RWPE1 (cell line): ENCODE results near the gene ARHGAP45.

Experiments
- CTCF ChIA-PET: fragments of 350-600 bp; sonication (Branson Sonifier 250); formaldehyde crosslinking; extraction: SDS; loops from one replicate; lab custom pipeline; 2021; lab: Yijun Ruan, JAX
- POLR2A ChIA-PET: fragments of 400-600 bp; formaldehyde crosslinking; extraction: SDS; loops from one replicate; lab custom pipeline; 2020; ENCODE audit warnings: antibody characterized with exemption; ENCODE audit not compliant: low non-redundant PET; lab: Yijun Ruan, JAX
- DNase-seq: peaks from one replicate; pipeline ENCODE4 v3.0.0; 2012; ENCODE audit warnings: low spot score
- H3K27ac ChIP-seq: fragments of 450-650 bp; 2 replicates; pipeline ENCODE4 v1.5.1; 2017
- CTCF ChIP-seq: fragments of 450-650 bp; conservative IDR thresholded peaks from 2 replicates; pipeline ENCODE4 v1.5.1; 2017; ENCODE audit warnings: low read depth, mild to moderate bottlenecking

Gene ARHGAP45

GRCh38 chr19:1073956-1074517, 7.1 kb downstream of the ARHGAP45 start:
- no peak for TF ChIP-seq CTCF
- no peak for DNase-seq
- ChIA-PET POLR2A (no interaction called here), CTCF (interaction anchor here (0.6 to 1.0 kb wide), 2 partner anchors 9 to 121 kb away, joined by 3 to 5 read pairs; no protein-coding TSS in a partner anchor)
- peak overlapping the region; percentile 72 for H3K27ac ChIP-seq

- TF ChIP-seq CTCF: no peak
- CTCF ChIA-PET: interaction anchor here (0.6 to 1.0 kb wide), 2 partner anchors 10 to 120 kb away, joined by 3 to 5 read pairs; no protein-coding TSS in a partner anchor
- POLR2A ChIA-PET: interaction anchor here (0.6 kb wide), 1 partner anchor 43 kb away, joined by 6 read pairs; no protein-coding TSS in a partner anchor
- peak overlapping the region; percentile 72 for H3K27ac ChIP-seq
- peak; percentile 82 for DNase-seq
Observed at GRCh38 chr19:1074544-1075283, 7.7 kb downstream of the ARHGAP45 start.

DNA sequence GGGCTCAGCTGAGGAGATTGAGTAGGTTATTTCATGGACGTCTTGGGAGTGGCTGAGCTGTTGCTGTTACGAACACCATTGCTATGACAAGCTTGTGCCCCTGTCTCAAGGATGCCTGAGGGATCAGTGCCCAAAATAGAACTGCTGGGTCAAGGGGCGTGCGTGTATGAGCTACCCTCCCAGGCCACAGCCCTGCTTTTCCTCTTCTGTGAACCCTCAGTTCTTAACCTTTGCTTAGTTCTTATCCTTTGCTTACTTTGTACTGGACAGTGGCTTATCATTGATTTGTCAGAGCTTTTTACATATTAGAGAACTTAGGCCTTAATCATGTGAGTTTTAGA, 9.0 kb downstream of the ARHGAP45 start:
- peak overlapping the region; percentile 72 for H3K27ac ChIP-seq
- TF ChIP-seq CTCF: no peak
- DNase-seq: no peak
- ChIA-PET CTCF (interaction anchor here (0.6 kb wide), 1 partner anchor 18 kb away, joined by 9 read pairs; no protein-coding TSS in a partner anchor), POLR2A (no interaction called here)

GRCh38 chr19:1076951-1077350, 10.0 kb downstream of the ARHGAP45 start:
- no peak for TF ChIP-seq CTCF
- POLR2A ChIA-PET: interaction anchor here (0.7 to 0.8 kb wide), 2 partner anchors 13 to 79 kb away, joined by 5 to 6 read pairs; no protein-coding TSS in a partner anchor
- H3K27ac ChIP-seq: peak overlapping the region; percentile 66
- peak; percentile 33 for DNase-seq
- CTCF ChIA-PET: interaction anchor here (0.6 kb wide), 3 partner anchors 17 to 47 kb away, joined by 3 to 9 read pairs (median 5); no protein-coding TSS in a partner anchor

DNA sequence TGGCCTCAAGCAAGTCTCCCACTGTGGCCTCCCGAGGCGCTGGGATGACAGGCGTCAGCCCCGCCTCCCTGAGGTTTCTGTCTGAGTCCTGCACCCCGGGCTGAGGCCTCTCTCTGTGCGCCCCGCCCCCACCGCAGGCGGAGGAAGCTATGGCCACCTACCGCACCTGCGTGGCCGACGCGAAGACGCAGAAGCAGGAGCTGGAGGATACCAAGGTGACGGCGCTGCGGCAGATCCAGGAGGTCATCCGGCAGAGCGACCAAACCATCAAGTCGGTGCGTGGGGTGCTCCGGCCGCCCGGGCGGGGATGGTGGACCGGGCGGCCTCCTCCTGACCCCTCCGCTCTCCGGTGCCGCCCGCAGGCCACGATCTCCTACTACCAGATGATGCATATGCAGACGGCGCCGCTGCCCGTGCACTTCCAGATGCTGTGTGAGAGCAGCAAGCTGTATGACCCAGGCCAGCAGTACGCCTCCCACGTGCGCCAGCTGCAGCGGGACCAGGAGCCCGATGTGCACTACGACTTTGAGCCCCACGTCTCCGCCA, 12.7 kb downstream of the ARHGAP45 start:
- CTCF ChIA-PET: interaction anchor here (1.1 kb wide), 3 partner anchors 9 to 466 kb away, joined by 3 to 5 read pairs (median 3); no protein-coding TSS in a partner anchor

More for the DNA sequence above, 12.7 kb downstream of the ARHGAP45 start:
- H3K27ac ChIP-seq: 0 out of 2 replicates have a peak overlapping the region, but pooled peaks have one; percentile 84
- DNase-seq: no peak
- no peak for TF ChIP-seq CTCF
- POLR2A ChIA-PET: no interaction called here
